GM12891 (cell line): ENCODE data around the gene TRPM1.

Experiments used
- PAX5 ChIP-seq: IDR thresholded peaks from 2 replicates; pipeline ENCODE4 v1.6.1; 2011; ENCODE audit warnings: low read length, moderate library complexity, mild to moderate bottlenecking; ENCODE audit not compliant: insufficient read depth, severe bottlenecking
- POLR2A ChIP-seq: IDR thresholded peaks from 2 replicates; pipeline ENCODE4 v1.6.1; 2011; ENCODE audit warnings: low read depth, low read length, control low read depth
- POLR2AphosphoS5 ChIP-seq: IDR thresholded peaks from 2 replicates; pipeline ENCODE4 v1.6.1; 2011; ENCODE audit warnings: low read depth, low read length, control low read depth
- TAF1 ChIP-seq: IDR thresholded peaks from 2 replicates; pipeline ENCODE4 v1.6.1; 2011; ENCODE audit warnings: low read depth, low read length, control low read depth

DNA sequence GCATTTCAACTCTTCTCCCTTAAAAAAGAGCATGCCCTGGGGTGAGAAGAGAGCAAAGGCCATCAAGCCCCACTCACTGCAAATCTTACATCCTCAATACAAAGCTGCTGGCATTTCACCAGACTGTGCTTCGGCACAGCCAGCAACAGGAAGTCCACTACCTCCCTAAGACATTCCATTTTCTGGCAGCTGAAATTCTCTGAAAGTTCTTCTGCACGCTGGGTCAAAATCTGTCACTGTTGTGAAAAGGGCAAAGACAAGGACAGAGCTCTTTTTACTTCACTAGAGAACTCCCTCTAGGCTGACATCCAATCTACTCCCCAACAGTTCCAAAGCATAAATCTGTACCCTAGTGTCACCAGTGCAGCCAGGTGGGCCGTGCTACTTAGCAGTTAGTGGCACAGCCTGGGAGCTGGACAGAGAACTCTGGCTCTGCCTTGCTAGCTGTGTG, 116.4 kb downstream of the TRPM1 start:
- TF ChIP-seq POLR2A (no peak), PAX5 (no peak), POLR2AphosphoS5 (no peak), TAF1 (no peak)
